HG03439 (cell line): ENCODE results near the gene GALNT1.

Experiments used
- ATAC-seq: cut with Tn5 transposase; IDR thresholded peaks from one replicate; pipeline ENCODE4 v1.9.1; 2021; ENCODE audit warnings: mild to moderate bottlenecking, moderate library complexity; ENCODE audit not compliant: unreplicated experiment

The GALNT1 gene

GRCh38 chr18:35616664-35617423, 35.3 kb downstream of the GALNT1 start:
- ATAC-seq, result peak; percentile 98

GRCh38 chr18:35617865-35618264, 36.3 kb downstream of the GALNT1 start:
- no peak for ATAC-seq

- ATAC-seq, result no peak
Measured at GRCh38 chr18:35618289-35618688, 36.7 kb downstream of the GALNT1 start.

- ATAC-seq, result no peak
Measured at GRCh38 chr18:35618696-35619095, 37.2 kb downstream of the GALNT1 start.

- no peak for ATAC-seq
Measured at GRCh38 chr18:35619464-35619863, 37.9 kb downstream of the GALNT1 start.

GRCh38 chr18:35619941-35620340, 38.4 kb downstream of the GALNT1 start:
- no peak for ATAC-seq

GRCh38 chr18:35620765-35621164, 39.2 kb downstream of the GALNT1 start:
- ATAC-seq, result no peak

- ATAC-seq, result no peak
Measured at GRCh38 chr18:35623255-35623654, 41.7 kb downstream of the GALNT1 start.

GRCh38 chr18:35624146-35624545, 42.6 kb downstream of the GALNT1 start:
- no peak for ATAC-seq

GRCh38 chr18:35625232-35625631, 43.7 kb downstream of the GALNT1 start:
- ATAC-seq, result no peak

- no peak for ATAC-seq
Measured at GRCh38 chr18:35633761-35634160, 52.2 kb downstream of the GALNT1 start.

GRCh38 chr18:35634323-35634722, 52.8 kb downstream of the GALNT1 start:
- ATAC-seq, result no peak

- no peak for ATAC-seq
Measured at GRCh38 chr18:35635170-35635569, 53.6 kb downstream of the GALNT1 start.

GRCh38 chr18:35637227-35637626, 55.7 kb downstream of the GALNT1 start:
- no peak for ATAC-seq

GRCh38 chr18:35639296-35639695, 57.8 kb downstream of the GALNT1 start:
- no peak for ATAC-seq

GRCh38 chr18:35641467-35641866, 59.9 kb downstream of the GALNT1 start:
- ATAC-seq, result no peak

GRCh38 chr18:35641916-35642315, 60.4 kb downstream of the GALNT1 start:
- ATAC-seq, result no peak

GRCh38 chr18:35642802-35643201, 61.3 kb downstream of the GALNT1 start:
- ATAC-seq, result no peak

- no peak for ATAC-seq
Measured at GRCh38 chr18:35646449-35646848, 64.9 kb downstream of the GALNT1 start.

GRCh38 chr18:35653392-35654135, 72.0 kb downstream of the GALNT1 start:
- ATAC-seq, result no peak

GRCh38 chr18:35658112-35658511, 76.6 kb downstream of the GALNT1 start:
- ATAC-seq, result no peak

- ATAC-seq, result no peak
Measured at GRCh38 chr18:35661483-35662146, 80.1 kb downstream of the GALNT1 start.
